IMR-90 (cell line): ENCODE results near the gene PZP.

Experiments used
- BHLHE40 ChIP-seq: fragments of 150-350 bp; IDR thresholded peaks from 2 replicates; pipeline ENCODE4 v1.6.1; 2016; ENCODE audit warnings: mild to moderate bottlenecking, low read depth, low read length
- CTCF ChIP-seq: conservative IDR thresholded peaks from 2 replicates; pipeline ENCODE4 v1.5.1; 2012; ENCODE audit warnings: mild to moderate bottlenecking, low read depth, low read length, improper control_type of control experiment
- POLR2A ChIP-seq: IDR thresholded peaks from 2 replicates; pipeline ENCODE4 v1.6.1; 2012; ENCODE audit warnings: mild to moderate bottlenecking, low read depth, low read length

DNA sequence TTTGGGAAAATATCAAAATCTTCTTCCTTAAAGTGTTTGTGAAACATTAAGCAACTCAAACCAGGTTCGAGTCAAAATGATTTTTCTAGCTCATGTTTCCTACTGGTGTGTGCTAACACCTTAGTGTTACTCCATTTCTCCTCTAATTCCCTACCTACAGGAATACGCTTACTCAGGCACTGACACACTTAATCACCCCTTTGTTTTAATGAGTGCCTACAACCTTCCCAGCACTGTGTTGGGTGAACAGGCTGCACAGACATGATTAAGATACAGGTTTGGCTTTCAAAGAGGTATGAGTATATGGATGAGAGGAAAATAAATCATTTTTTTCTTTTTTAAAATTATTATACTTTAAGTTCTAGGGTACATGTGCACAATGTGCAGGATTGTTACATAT lies 15.6 kb upstream of the PZP start:
- TF ChIP-seq POLR2A = no peak
- no peak for TF ChIP-seq BHLHE40
- no peak for TF ChIP-seq CTCF
